OCI-LY7 (cell line): ENCODE data around the gene DEAF1.

ENCODE experiments used
- EZH2phosphoT487 ChIP-seq: fragments of 200-600 bp; sonication (generic); IDR thresholded peaks from 2 replicates; pipeline ENCODE4 v1.6.1; 2018; ENCODE audit warnings: low read depth, borderline replicate concordance, mild to moderate bottlenecking, mixed run types, antibody characterized with exemption, low read length, moderate library complexity, mixed read lengths
- TF ChIP-seq, protein P1 (sequence below): fragments of 200-600 bp; sonication (generic); conservative IDR thresholded peaks from 2 replicates; pipeline ENCODE4 v1.5.1; 2014; ENCODE audit warnings: mild to moderate bottlenecking, antibody characterized with exemption, low read length, moderate library complexity, mixed read lengths

DNA sequence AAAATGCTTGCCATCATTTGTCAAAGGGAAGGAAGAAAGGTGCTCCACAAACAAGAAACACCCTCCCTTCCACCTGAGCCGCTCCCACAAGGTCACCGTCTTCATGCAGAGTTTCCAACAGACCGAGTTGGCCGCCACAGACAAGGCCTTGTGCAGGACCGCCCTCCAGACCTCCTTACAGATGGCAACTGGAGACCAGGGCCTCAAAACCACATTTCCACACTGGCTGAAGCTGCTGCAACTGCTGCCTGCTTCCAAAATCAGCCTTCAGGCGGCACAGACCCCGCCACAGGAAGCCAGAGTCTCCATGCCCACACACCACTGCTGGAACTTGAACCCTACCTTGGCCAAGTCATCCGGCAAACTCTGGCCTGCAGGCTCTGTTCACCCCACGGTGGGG is 6.3 kb downstream of the DEAF1 start:
- TF ChIP-seq, protein P1, sequence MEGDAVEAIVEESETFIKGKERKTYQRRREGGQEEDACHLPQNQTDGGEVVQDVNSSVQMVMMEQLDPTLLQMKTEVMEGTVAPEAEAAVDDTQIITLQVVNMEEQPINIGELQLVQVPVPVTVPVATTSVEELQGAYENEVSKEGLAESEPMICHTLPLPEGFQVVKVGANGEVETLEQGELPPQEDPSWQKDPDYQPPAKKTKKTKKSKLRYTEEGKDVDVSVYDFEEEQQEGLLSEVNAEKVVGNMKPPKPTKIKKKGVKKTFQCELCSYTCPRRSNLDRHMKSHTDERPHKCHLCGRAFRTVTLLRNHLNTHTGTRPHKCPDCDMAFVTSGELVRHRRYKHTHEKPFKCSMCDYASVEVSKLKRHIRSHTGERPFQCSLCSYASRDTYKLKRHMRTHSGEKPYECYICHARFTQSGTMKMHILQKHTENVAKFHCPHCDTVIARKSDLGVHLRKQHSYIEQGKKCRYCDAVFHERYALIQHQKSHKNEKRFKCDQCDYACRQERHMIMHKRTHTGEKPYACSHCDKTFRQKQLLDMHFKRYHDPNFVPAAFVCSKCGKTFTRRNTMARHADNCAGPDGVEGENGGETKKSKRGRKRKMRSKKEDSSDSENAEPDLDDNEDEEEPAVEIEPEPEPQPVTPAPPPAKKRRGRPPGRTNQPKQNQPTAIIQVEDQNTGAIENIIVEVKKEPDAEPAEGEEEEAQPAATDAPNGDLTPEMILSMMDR, result no peak
- no peak for TF ChIP-seq EZH2phosphoT487
